Keratinocyte (primary cell): Measurements from ENCODE around the gene DPH6. TPM values are rescaled to one million over a fixed set of nuclear protein-coding genes. Genes with fewer than 3 reads are reported as not detected.

Experiments
- DNase-seq: peaks from one replicate; pipeline ENCODE4 v3.0.0-alpha.2; 2011; ENCODE audit warnings: low read depth, missing footprints, low spot score
- FAIRE-seq: peaks from 2 replicates; lab custom pipeline; 2011; peaks lifted over from hg19 to GRCh38; lab: Jason Lieb, UNC
- H2AFZ ChIP-seq: 2 replicates; pipeline ENCODE4 v1.6.0; 2012; ENCODE audit warnings: low read length, control low read depth, inconsistent platforms; ENCODE audit not compliant: control insufficient read depth
- H3K27ac ChIP-seq: 2 replicates; pipeline ENCODE4 v1.5.1; 2011; ENCODE audit warnings: low read length; ENCODE audit not compliant: control insufficient read depth, insufficient read depth
- H3K27me3 ChIP-seq: 3 replicates; pipeline ENCODE4 v1.6.0; 2011; ENCODE audit warnings: low read length; ENCODE audit not compliant: control insufficient read depth, insufficient read depth; ENCODE audit errors: extremely low read depth
- H3K36me3 ChIP-seq, 2 experiments: 2 replicates in 1 of 2; 3 replicates in 1 of 2; pipeline ENCODE4 v1.5.1; 2011; ENCODE audit warnings: low read length in 2 of 2, mild to moderate bottlenecking in 1 of 2; ENCODE audit not compliant: control insufficient read depth in 2 of 2, insufficient read depth in 2 of 2; ENCODE audit errors: extremely low read depth in 1 of 2
- H3K4me1 ChIP-seq: 3 replicates; pipeline ENCODE4 v1.5.1; 2011; ENCODE audit warnings: low read length; ENCODE audit not compliant: control insufficient read depth, insufficient read depth; ENCODE audit errors: extremely low read depth
- H3K4me2 ChIP-seq: 3 replicates; pipeline ENCODE4 v1.6.0; 2011; ENCODE audit warnings: low read depth, low read length; ENCODE audit not compliant: control insufficient read depth, insufficient read depth; ENCODE audit errors: extremely low read depth
- H3K4me3 ChIP-seq, 3 experiments: fragments of 200-600 bp in 1 of 3; sonication (generic) in 1 of 3; 2 replicates in 2 of 3; 3 replicates in 1 of 3; pipeline ENCODE4 v1.5.1; 2011 to 2016; ENCODE audit warnings: low read length in 3 of 3, mild to moderate bottlenecking in 3 of 3, control low read depth in 2 of 3, inconsistent platforms in 1 of 3, low read depth in 1 of 3, mixed read lengths in 1 of 3, mixed run types in 1 of 3, moderate library complexity in 1 of 3; ENCODE audit not compliant: control insufficient read depth in 2 of 3, insufficient read depth in 2 of 3; ENCODE audit errors: extremely low read depth in 1 of 3
- H3K79me2 ChIP-seq: 2 replicates; pipeline ENCODE4 v1.6.0; 2012; ENCODE audit warnings: low read length; ENCODE audit not compliant: control insufficient read depth, insufficient read depth
- H3K9ac ChIP-seq: 3 replicates; pipeline ENCODE4 v1.6.0; 2011; ENCODE audit warnings: low read length; ENCODE audit not compliant: control insufficient read depth, insufficient read depth; ENCODE audit errors: extremely low read depth
- H3K9me1 ChIP-seq: 3 replicates; pipeline ENCODE4 v1.6.0; 2011; ENCODE audit warnings: low read length; ENCODE audit not compliant: control insufficient read depth, insufficient read depth; ENCODE audit errors: extremely low read depth
- H3K9me3 ChIP-seq: 2 replicates; pipeline ENCODE4 v1.5.1; 2012; ENCODE audit warnings: low read depth, low read length; ENCODE audit not compliant: control insufficient read depth
- H4K20me1 ChIP-seq: 3 replicates; pipeline ENCODE4 v1.6.0; 2011; ENCODE audit warnings: low read length; ENCODE audit not compliant: control insufficient read depth, insufficient read depth; ENCODE audit errors: extremely low read depth
- CTCF ChIP-seq, 3 experiments: IDR thresholded peaks in 1 of 3; conservative IDR thresholded peaks in 1 of 3; optimal IDR thresholded peaks in 1 of 3; 2 replicates in 2 of 3; 3 replicates in 1 of 3; pipeline versions ENCODE3 to v1.5.1; 2011; ENCODE audit warnings: low read length in 3 of 3, mild to moderate bottlenecking in 3 of 3, moderate library complexity in 2 of 3, control low read depth in 1 of 3, inconsistent platforms in 1 of 3; ENCODE audit not compliant: insufficient read depth in 2 of 3; ENCODE audit errors: extremely low read depth in 1 of 3
- EZH2 ChIP-seq: IDR thresholded peaks from one replicate; pipeline ENCODE4 v1.6.1; 2012; ENCODE audit warnings: inconsistent platforms, mild to moderate bottlenecking, low read length, moderate library complexity
- dilution Hi-C: fragments of 300-500 bp; cut with MboI; formaldehyde crosslinking; loops from one replicate; pipeline ENCODE4 v1.7.0; 2020; ENCODE audit warnings: low sequenced_read_pairs; ENCODE audit not compliant: extremely low pct_ligation_motif_present
- polyA plus RNA-seq, 5 experiments: library from polyadenylated mRNA; depleted of rRNA in 3 of 5; stranded (reverse) in 3 of 5; stranded (forward) in 1 of 5; unstranded in 1 of 5; fragments of >200 nt; gene quantifications; 1 replicate in 1 of 5; 2 replicates in 3 of 5; 3 replicates in 1 of 5; pipeline versions ENCODE4 v1.2.1 to v1.2.3, GENCODE V29; 2011 to 2012; ENCODE audit warnings: missing spikeins in 2 of 5, low read depth in 1 of 5, low replicate concordance in 1 of 5

Gene DPH6
- polyA plus RNA-seq, 1 donor (not counting 4 experiments of a cell fraction or from before 2014, with no cell fraction given): 13.6 TPM

DNA sequence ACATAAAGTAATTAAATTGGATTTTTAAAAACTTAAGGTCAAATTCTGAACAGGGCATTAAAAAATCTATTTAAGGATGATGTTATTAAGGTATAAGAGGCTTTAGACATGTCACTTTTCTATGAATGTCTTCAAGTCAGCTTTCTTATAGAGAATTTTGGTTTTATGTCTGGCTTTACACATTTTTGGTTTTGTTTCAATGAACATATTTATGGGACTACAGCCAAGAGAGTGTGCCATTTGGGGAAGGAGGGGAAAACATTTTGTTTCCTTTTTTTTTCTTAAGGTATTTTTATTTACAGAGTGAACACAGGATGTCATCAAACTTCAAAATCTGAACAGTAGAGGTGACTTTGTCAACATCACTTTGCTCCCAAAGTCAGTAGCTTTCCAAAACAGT lies 222.8 kb downstream of the DPH6 start:
- H3K9me3 ChIP-seq: no peaks in the 10 kb centered on the region
- H3K79me2 ChIP-seq: no peaks in the 10 kb centered on the region
- H3K4me1 ChIP-seq: peaks cover 12% of the 10 kb centered on the region
- H3K36me3 ChIP-seq: no peaks in the 10 kb centered on the region
- TF ChIP-seq CTCF (optimal IDR thresholded peaks at IDR 0.05 in 1 of 3, IDR thresholded peaks at IDR 0.05 in 1 of 3, conservative IDR thresholded peaks at IDR 0.05 in 1 of 3; ENCODE audit: extremely low read depth in 1 of 3, insufficient read depth in 2 of 3, low read length in 3 of 3) (no peak), EZH2 (no peak)
- H3K27me3 ChIP-seq: no peaks in the 10 kb centered on the region
- H3K27ac ChIP-seq: no peak overlapping the region
- H3K4me2 ChIP-seq: no peak overlapping the region
- no peaks in the 10 kb centered on the region for H4K20me1 ChIP-seq
- H3K9ac ChIP-seq: no peak overlapping the region
- H3K4me3 ChIP-seq: no peak overlapping the region
- H3K9me1 ChIP-seq: no peaks in the 10 kb centered on the region
- H2AFZ ChIP-seq: no peak overlapping the region
- dilution Hi-C loops: no loop called here
- FAIRE-seq (no peak), DNase-seq (no peak)

DNA sequence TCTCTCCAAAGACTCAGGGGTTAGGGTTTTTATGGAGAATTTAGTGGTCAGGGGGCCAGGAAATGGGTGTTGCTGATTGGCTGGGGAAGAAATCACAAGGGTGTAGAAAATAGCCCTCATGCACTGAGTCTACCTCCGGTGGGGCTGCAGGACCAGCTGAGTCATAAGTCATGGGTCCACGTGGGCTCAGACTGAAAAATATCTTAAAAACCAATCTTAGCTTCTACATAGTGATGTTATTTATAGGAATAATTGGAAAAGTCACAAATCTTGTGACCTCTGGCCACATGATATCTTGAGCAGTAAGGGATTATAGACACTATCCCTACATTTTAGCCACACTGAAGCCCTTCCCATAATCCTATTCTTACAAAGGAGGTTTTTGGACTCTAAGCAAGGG lies 224.0 kb downstream of the DPH6 start:
- H4K20me1 ChIP-seq: no peaks in the 10 kb centered on the region
- DNase-seq (no peak), FAIRE-seq (no peak)
- no peak overlapping the region for H3K9ac ChIP-seq
- H3K79me2 ChIP-seq: no peaks in the 10 kb centered on the region
- no peak overlapping the region for H3K4me3 ChIP-seq
- dilution Hi-C loops: no loop called here
- H3K9me1 ChIP-seq: no peaks in the 10 kb centered on the region
- TF ChIP-seq EZH2 (no peak), CTCF (optimal IDR thresholded peaks at IDR 0.05 in 1 of 3, IDR thresholded peaks at IDR 0.05 in 1 of 3, conservative IDR thresholded peaks at IDR 0.05 in 1 of 3; ENCODE audit: extremely low read depth in 1 of 3, insufficient read depth in 2 of 3, low read length in 3 of 3) (no peak)
- H2AFZ ChIP-seq: no peak overlapping the region
- no peak overlapping the region for H3K27ac ChIP-seq
- H3K36me3 ChIP-seq: no peaks in the 10 kb centered on the region
- no peak overlapping the region for H3K4me2 ChIP-seq
- H3K9me3 ChIP-seq: no peaks in the 10 kb centered on the region
- H3K27me3 ChIP-seq: no peaks in the 10 kb centered on the region
- H3K4me1 ChIP-seq: peaks cover 12% of the 10 kb centered on the region
